ENCODE measurements around the gene SNAP25.

SNAP25 gene

GRCh38 chr20:10323729-10324128 is 105.1 kb downstream of the SNAP25 start:
- Histone ChIP-seq H2AFZ (ENCODE audit: low read depth, low read length, severe bottlenecking) (no peak overlapping the region), H3K27me3 (ENCODE audit: low read length) (no peaks in the 10 kb centered on the region), H3K79me2 (ENCODE audit: insufficient read depth, low read length) (no peaks in the 10 kb centered on the region)

GRCh38 chr20:10324198-10324847 is 105.7 kb downstream of the SNAP25 start:
- Histone ChIP-seq H3K4me3 (ENCODE audit: insufficient read depth, low read length, poor library complexity, severe bottlenecking) (no peak overlapping the region), H2AFZ (ENCODE audit: low read depth, low read length, severe bottlenecking) (no peak overlapping the region), H3K9ac (ENCODE audit: low read length) (no peak overlapping the region), H3K27ac (ENCODE audit: low read depth, low read length) (no peak overlapping the region), H3F3A (ENCODE audit: insufficient read depth) (no peaks in the 10 kb centered on the region), H3K79me2 (ENCODE audit: insufficient read depth, low read length) (no peaks in the 10 kb centered on the region), H3K4me2 (ENCODE audit: low read depth, low read length, poor library complexity, severe bottlenecking) (no peak overlapping the region), H3K36me3 (ENCODE audit: low read length) (no peaks in the 10 kb centered on the region), H3K9me3 (ENCODE audit: insufficient read depth, low read length) (no peaks in the 10 kb centered on the region), H3K27me3 (ENCODE audit: low read length) (no peaks in the 10 kb centered on the region), H3K9me2 (replicated peaks; ENCODE audit: insufficient read depth, low read length) (no peaks in the 10 kb centered on the region), H4K20me1 (ENCODE audit: low read depth, low read length) (no peaks in the 10 kb centered on the region)
- TF ChIP-seq CTCF (IDR thresholded peaks at IDR 0.05; ENCODE audit: insufficient read depth, low read length, poor library complexity, severe bottlenecking) (no peak), EZH2phosphoT487 (conservative IDR thresholded peaks at IDR 0.05; ENCODE audit: low read length) (no peak)

More at GRCh38 chr20:10323729-10324128, 105.1 kb downstream of the SNAP25 start:
- no peak overlapping the region for H3K9ac ChIP-seq (ENCODE audit: low read length)
- no peak overlapping the region for H3K27ac ChIP-seq (ENCODE audit: low read depth, low read length)
- no peaks in the 10 kb centered on the region for H3K9me3 ChIP-seq (ENCODE audit: insufficient read depth, low read length)
- no peaks in the 10 kb centered on the region for H3K36me3 ChIP-seq (ENCODE audit: low read length)
- no peak overlapping the region for H3K4me3 ChIP-seq (ENCODE audit: insufficient read depth, low read length, poor library complexity, severe bottlenecking)
- no peak overlapping the region for H3K4me2 ChIP-seq (ENCODE audit: low read depth, low read length, poor library complexity, severe bottlenecking)
- no peaks in the 10 kb centered on the region for H3K9me2 ChIP-seq (replicated peaks; ENCODE audit: insufficient read depth, low read length)
- no peak for TF ChIP-seq CTCF (IDR thresholded peaks at IDR 0.05; ENCODE audit: insufficient read depth, low read length, poor library complexity, severe bottlenecking)
- TF ChIP-seq EZH2phosphoT487 (conservative IDR thresholded peaks at IDR 0.05; ENCODE audit: low read length), result no peak
- H4K20me1 ChIP-seq (ENCODE audit: low read depth, low read length), result no peaks in the 10 kb centered on the region
- no peaks in the 10 kb centered on the region for H3F3A ChIP-seq (ENCODE audit: insufficient read depth)

GRCh38 chr20:10328897-10329255 is 110.2 kb downstream of the SNAP25 start:
- Histone ChIP-seq H2AFZ (ENCODE audit: low read depth, low read length, severe bottlenecking) (no peak overlapping the region), H3K4me2 (ENCODE audit: low read depth, low read length, poor library complexity, severe bottlenecking) (no peak overlapping the region)

More at GRCh38 chr20:10328897-10329255, 110.2 kb downstream of the SNAP25 start:
- Histone ChIP-seq H3K9me2 (replicated peaks; ENCODE audit: insufficient read depth, low read length) (no peaks in the 10 kb centered on the region; the same call in 1 of the 2 replicates), H3K4me3 (ENCODE audit: insufficient read depth, low read length, poor library complexity, severe bottlenecking) (no peak overlapping the region), H3F3A (ENCODE audit: insufficient read depth) (no peaks in the 10 kb centered on the region), H3K9me3 (ENCODE audit: insufficient read depth, low read length) (no peaks in the 10 kb centered on the region), H3K79me2 (ENCODE audit: insufficient read depth, low read length) (no peaks in the 10 kb centered on the region), H3K27me3 (ENCODE audit: low read length) (no peaks in the 10 kb centered on the region), H3K36me3 (ENCODE audit: low read length) (no peaks in the 10 kb centered on the region), H3K9ac (ENCODE audit: low read length) (no peak overlapping the region), H4K20me1 (ENCODE audit: low read depth, low read length) (no peaks in the 10 kb centered on the region), H3K27ac (ENCODE audit: low read depth, low read length) (no peak overlapping the region)
- TF ChIP-seq EZH2phosphoT487 (conservative IDR thresholded peaks at IDR 0.05; ENCODE audit: low read length) (no peak), CTCF (IDR thresholded peaks at IDR 0.05; ENCODE audit: insufficient read depth, low read length, poor library complexity, severe bottlenecking) (no peak)
